Activated T-helper 9 cell treated with anti-CD3 and anti-CD28 coated beads, Interleukin-2, amount 50 U/mL, for 16 hours (primary cell): ENCODE data around the gene PDSS2.
"Not testable (repeated sequence)": the region's sequence is repeated elsewhere in the genome, so short reads cannot be mapped to it uniquely, and the experiment has no call there.

Experiments
- DNase-seq: peaks from one replicate; pipeline ENCODE4 v3.0.0-alpha.2; 2020; ENCODE audit warnings: low read depth

The PDSS2 gene

DNA sequence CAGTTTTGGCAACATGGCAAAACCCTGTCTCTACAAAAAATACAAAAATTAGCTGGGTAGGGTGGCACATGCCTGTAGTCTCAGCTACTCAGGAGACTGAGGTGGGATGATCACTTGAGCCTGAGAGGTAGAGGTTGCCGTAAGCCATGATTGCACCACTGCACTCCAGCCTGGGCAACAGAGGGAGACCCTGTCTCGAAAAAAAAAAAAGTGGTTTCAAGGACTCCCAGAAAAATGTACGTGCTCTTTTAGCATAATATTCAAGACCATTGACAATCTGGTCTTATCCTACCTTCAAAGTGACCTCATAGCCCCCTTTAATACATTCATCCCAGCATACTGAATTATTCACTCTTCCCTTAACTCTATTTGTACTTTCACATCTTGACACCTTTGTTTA lies 16.0 kb upstream of the PDSS2 start:
- DNase-seq, result not testable (repeated sequence)

DNA sequence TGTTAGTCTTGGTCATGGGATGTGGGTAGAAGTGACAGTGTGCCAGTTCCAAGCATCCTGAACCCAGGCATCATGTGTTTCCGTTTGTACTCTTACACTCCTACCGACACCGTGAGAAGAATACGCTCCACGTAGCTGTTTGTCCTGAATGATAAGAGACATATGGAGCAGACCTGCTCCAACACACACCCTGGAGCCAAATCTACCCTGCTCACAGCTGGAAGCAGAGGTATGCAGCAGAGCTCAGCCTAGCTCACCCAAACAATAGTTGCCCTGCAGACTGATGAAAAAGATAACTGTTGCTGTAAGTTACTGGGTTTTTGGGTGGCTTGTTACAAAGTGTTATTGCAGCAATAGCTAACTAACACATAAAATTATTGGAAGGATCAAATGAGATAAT lies 14.3 kb upstream of the PDSS2 start:
- no peak for DNase-seq

GRCh38 chr6:107470364-107470763 lies 11.0 kb upstream of the PDSS2 start:
- DNase-seq, result no peak

DNA sequence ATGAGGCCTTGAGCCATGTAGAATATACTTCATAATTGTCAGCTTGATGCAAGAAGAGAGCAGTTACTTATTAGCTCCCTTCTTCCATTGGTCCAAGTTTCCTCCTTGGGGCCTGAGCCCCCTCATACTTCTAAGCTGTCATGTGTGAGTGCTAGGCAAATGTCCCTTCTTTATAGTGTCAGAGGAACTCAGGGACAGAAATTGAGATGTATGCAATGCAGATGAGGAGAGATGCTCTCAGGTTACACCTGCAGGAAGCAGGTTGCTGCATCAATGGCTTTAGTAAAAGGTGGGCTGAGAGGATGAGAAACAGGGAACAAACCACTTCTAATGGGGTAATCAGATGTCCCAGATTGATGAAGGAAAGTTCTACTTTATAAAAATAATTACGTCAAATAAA lies 6.7 kb upstream of the PDSS2 start:
- DNase-seq, result no peak

DNA sequence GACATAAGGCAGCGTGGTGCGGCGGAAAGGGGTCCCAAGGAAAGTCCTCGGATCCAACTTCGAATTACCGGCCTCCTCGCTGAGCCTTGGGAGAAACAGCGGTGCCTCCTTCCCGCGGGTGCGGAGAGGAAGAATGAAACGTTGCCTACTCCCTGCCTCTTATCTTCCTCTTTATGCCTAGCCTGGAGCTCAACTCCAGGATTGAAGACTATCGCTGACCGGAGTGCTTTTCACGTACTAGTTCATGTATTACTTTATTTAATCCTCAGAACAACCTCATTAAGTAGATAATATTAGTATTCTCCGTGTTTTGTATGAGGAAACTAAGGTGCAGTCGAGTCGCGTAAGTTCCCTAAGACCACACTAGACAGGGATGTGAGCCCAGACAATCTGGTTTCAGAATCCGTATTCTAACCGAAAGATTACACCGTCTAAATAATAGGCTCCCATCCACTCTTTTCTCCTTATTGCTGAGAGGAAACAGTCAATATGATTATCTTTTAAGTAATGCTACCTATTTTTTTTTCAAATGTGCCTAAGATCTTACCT lies 793 bp upstream of the PDSS2 start:
- DNase-seq, result no peak

- peak; percentile 5 for DNase-seq
Observed at GRCh38 chr6:107458672-107459282, 587 bp downstream of the PDSS2 start.

DNA sequence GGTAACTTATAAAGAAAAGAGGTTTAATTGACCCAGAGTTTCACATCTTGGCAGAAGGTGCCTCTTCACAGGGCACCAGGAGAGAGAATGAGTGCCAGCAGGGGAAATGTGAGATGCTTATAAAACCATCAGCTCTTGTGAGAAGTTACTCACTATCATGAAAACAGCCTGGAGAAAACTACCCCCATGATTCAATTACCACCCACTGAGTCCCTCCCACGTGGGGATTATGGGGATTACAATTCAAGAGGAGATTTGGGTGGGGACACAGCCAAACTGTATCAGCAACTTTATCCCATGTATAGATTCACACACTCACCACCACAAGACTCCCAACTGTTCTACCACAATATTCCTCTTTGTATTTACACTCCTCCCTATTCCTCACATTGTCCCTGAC lies 10.6 kb downstream of the PDSS2 start:
- DNase-seq, result no peak

GRCh38 chr6:107447663-107448216 lies 11.6 kb downstream of the PDSS2 start:
- no peak for DNase-seq

GRCh38 chr6:107444277-107444676 lies 15.1 kb downstream of the PDSS2 start:
- DNase-seq, result no peak

- DNase-seq, result no peak
Observed at GRCh38 chr6:107443608-107444267, 15.6 kb downstream of the PDSS2 start.

DNA sequence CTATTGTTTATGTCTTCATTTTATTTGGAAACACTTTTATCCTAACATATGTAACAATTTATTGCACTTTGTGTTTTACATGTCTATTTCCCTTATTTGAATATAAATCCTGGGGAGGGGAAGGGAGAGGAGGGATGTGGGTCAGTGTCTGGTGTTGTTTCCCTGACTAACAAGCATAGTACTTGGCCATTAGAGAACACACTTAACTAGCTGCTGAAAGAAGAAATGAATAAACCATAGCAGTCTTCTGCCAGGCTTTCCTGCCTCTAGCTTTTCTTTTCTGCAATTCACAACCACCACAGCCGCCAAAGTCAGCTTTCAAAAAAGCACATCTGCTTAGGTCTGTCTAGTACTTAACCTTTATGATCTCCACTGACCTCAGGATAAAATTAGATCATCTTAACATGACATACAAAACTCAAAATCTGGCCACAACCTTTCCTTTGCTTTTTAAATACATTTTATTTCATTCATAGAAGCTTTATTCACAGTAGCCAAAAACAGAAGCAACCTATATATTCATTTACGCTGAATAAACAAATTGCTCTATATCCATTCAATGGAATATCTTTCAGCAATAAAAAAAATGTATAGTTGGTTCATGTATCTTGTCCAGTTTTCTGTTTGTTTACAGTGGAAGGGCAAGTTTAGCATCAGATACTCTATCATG lies 16.3 kb downstream of the PDSS2 start:
- no peak for DNase-seq

DNA sequence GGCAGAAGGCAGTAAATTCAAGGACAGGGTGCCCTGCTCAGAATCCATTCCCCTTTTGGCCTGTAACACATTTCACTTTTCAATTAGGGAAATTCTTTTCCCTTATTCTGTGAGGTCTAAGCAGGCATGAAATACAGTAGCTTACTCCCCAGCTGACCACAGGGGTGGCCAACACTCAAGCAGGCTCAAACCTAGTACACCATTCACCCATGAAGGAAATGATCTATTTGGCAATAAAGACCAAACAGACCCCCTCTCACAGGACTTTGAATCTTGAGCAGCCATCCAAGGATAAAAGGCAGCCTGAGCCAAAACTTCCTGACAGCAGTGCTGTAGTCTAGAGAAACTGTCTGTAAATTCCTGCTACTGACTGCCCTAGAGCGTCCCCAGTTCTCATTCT lies 17.7 kb downstream of the PDSS2 start:
- DNase-seq, result no peak

DNA sequence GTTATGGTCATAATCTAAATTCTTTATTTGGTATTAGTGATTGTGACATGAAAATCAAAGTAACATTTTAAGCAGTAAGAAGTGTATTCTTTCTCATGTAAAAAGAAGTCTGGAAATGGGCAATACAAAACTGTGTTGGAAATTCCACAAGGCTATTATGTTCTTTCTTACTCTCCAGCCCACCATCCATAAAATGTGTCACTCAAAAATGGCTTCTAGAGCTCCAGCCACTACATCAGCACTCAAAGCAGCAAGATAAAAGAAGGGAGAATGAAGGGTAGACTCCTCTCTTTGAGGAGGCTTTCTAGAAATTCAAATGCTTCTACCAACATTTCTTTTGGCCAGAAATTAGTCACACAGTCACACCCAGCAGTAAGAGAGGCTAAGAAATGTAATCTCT lies 18.4 kb downstream of the PDSS2 start:
- DNase-seq, result no peak

- DNase-seq, result no peak
Observed at GRCh38 chr6:107439406-107439805, 20.0 kb downstream of the PDSS2 start.

GRCh38 chr6:107437691-107438090 lies 21.7 kb downstream of the PDSS2 start:
- no peak for DNase-seq

GRCh38 chr6:107436881-107437280 lies 22.5 kb downstream of the PDSS2 start:
- no peak for DNase-seq

- no peak for DNase-seq
Observed at GRCh38 chr6:107435798-107436197, 23.6 kb downstream of the PDSS2 start.

DNA sequence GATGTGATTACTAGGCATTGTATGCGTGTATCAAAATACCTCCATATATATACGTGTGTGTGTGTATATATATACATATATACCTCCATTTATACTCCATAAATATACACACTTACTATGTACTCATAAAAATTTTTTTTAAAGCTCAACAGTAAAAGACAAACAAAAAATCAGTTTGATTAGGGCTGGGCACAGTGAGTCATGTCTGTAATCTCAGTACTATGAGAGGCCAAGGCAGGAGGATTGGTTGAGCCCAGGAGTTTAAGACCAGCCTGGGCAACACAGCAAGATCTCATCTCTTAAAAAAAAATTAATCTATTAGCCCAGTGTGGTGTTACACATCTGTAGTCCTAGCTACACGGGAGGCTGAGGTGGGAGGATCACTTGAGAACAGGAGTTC lies 24.6 kb downstream of the PDSS2 start:
- no peak for DNase-seq

GRCh38 chr6:107425951-107426350 lies 33.4 kb downstream of the PDSS2 start:
- not testable (repeated sequence) for DNase-seq

GRCh38 chr6:107423474-107423990 lies 35.8 kb downstream of the PDSS2 start:
- no peak for DNase-seq

DNA sequence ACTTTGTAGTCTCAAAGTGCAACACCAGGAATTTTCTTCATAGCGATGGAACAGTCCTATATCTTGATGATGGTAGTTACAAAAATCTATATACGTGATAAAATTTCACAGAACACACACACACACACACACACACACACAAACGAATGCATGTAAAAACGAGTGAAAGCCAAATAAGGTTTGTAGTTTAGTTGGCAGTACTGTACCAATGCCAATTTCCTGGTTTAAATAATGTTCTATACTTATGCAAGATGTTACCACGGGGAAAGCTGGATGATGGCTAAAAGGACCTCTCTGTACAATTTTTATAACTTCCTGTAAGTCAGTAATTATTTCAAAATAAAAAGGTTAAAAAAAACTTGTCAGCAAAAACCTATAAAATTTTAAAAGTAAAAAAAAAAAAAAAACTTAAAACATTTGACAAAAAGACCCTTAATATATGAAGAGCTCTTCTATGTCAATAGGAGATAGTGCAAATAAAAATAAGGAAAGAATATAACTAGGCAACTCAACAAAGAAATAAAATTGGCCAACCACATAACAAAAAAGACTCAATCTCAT lies 37.6 kb downstream of the PDSS2 start:
- no peak for DNase-seq

DNA sequence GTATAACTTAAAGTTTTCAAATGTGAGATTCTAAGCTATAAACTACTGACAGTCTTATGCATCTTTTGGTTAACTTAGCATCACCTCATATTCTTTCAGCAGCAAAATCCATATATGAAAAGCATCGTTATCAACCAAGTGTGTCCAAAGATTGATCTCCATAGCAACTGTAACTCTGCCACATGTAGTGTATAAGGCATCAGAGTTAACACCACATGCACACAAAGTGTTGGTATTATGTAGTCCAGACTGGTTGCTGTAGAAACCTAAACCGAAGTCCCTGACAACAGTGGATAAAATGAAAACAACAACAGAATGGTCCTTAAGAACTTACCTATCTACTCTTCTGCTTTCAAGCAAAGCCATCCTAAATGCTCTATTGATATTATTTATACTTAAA lies 39.6 kb downstream of the PDSS2 start:
- no peak for DNase-seq
